Head of caudate nucleus (tissue), 42 donors: Measurements from ENCODE around the gene CFAP141.
"Not testable (repeated sequence)": the region's sequence is repeated elsewhere in the genome, so short reads cannot be mapped to it uniquely, and the experiment has no call there.

Source experiments
- DNase-seq, 42 donors: peaks; one replicate each; pipeline versions ENCODE4 v3.0.0 to v3.0.0-alpha.2; 2020 to 2021; ENCODE audit warnings: mixed read lengths in 7 of 42
- intact Hi-C: fragments of 100-400 bp; cut with DNase I; formaldehyde crosslinking; loops from one replicate; pipeline ENCODE4 v1.15.0; 2022

CFAP141 gene

GRCh38 chr1:154206196-154206595, at the start of gene CFAP141:
TSS of gene CFAP141 (minus strand) at chr1:154206333. CDS start at chr1:154206307, 26 bp downstream.
- peak in 4 of 42 donors; percentile 7 to 40 (median 24) for DNase-seq
- intact Hi-C loops: loop anchor here (10.0 kb wide), 1 partner anchor 59 kb away; no protein-coding TSS in a partner anchor

- intact Hi-C loops: no loop called here
- no peak for DNase-seq
Observed at GRCh38 chr1:154253671-154254070, 47.5 kb upstream of the CFAP141 start.

- intact Hi-C loops: no loop called here
- DNase-seq: no peak
Observed at GRCh38 chr1:154241703-154242351, 35.7 kb upstream of the CFAP141 start.

GRCh38 chr1:154240294-154240833, 34.2 kb upstream of the CFAP141 start:
- intact Hi-C loops: no loop called here
- DNase-seq: no peak

GRCh38 chr1:154239491-154239890, 33.4 kb upstream of the CFAP141 start:
- DNase-seq: no peak
- intact Hi-C loops: no loop called here

- no peak for DNase-seq
- intact Hi-C loops: no loop called here
Observed at GRCh38 chr1:154237880-154238506, 31.9 kb upstream of the CFAP141 start.

GRCh38 chr1:154237435-154237834, 31.3 kb upstream of the CFAP141 start:
- no peak for DNase-seq
- intact Hi-C loops: no loop called here

GRCh38 chr1:154236855-154237254, 30.7 kb upstream of the CFAP141 start:
- no peak for DNase-seq
- intact Hi-C loops: no loop called here

- DNase-seq, intact Hi-C loops: not testable (repeated sequence)
Observed at GRCh38 chr1:154233127-154233526, 27.0 kb upstream of the CFAP141 start.

GRCh38 chr1:154231112-154231511, 25.0 kb upstream of the CFAP141 start:
- DNase-seq, intact Hi-C loops: not testable (repeated sequence)

GRCh38 chr1:154225370-154225769, 19.2 kb upstream of the CFAP141 start:
- intact Hi-C loops: no loop called here
- DNase-seq: no peak

- no peak for DNase-seq
- intact Hi-C loops: loop anchor here (5.0 kb wide), 2 partner anchors 41 to 334 kb away; partner anchors contain the start of gene UBE2Q1
Observed at GRCh38 chr1:154223621-154224020, 17.5 kb upstream of the CFAP141 start.

- intact Hi-C loops: loop anchor here (5.0 kb wide), 2 partner anchors 41 to 334 kb away; partner anchors contain the start of gene UBE2Q1
- DNase-seq: no peak
Observed at GRCh38 chr1:154222918-154223317, 16.8 kb upstream of the CFAP141 start.

- DNase-seq: no peak
- intact Hi-C loops: loop anchor here (5.0 kb wide), 2 partner anchors 40 to 335 kb away; partner anchors contain the start of gene UBE2Q1
Observed at GRCh38 chr1:154222518-154222917, 16.4 kb upstream of the CFAP141 start.

GRCh38 chr1:154221278-154222001, 15.3 kb upstream of the CFAP141 start:
- DNase-seq: peak in 40 of 42 donors; percentile 2 to 84 (median 66)
- intact Hi-C loops: loop anchor here (2.0 to 5.0 kb wide), 3 partner anchors 39 to 336 kb away; partner anchors contain the start of genes HAX1 and UBE2Q1

GRCh38 chr1:154220970-154221277, 14.8 kb upstream of the CFAP141 start:
- intact Hi-C loops: loop anchor here (2.0 to 5.0 kb wide), 3 partner anchors 39 to 336 kb away; partner anchors contain the start of genes HAX1 and UBE2Q1
- DNase-seq: peak in 3 of 42 donors; percentile 59 to 69 (median 66)

GRCh38 chr1:154220071-154220969, 14.2 kb upstream of the CFAP141 start, which contains the start of gene UBAP2L:
TSS of gene UBAP2L (plus strand) at chr1:154220955. CDS start at chr1:154225124, 4,169 bp downstream.
- intact Hi-C loops: loop anchor here (2.0 to 5.0 kb wide), 3 partner anchors 38 to 337 kb away; partner anchors contain the start of genes HAX1 and UBE2Q1
- peak; percentile 96 to 99 (median 98) for DNase-seq

GRCh38 chr1:154219541-154219940, 13.4 kb upstream of the CFAP141 start:
- intact Hi-C loops: no loop called here
- DNase-seq: peak in 3 of 42 donors; percentile 1 to 9 (median 3)
